Measurements from ENCODE around the gene SLC46A2.

DNA sequence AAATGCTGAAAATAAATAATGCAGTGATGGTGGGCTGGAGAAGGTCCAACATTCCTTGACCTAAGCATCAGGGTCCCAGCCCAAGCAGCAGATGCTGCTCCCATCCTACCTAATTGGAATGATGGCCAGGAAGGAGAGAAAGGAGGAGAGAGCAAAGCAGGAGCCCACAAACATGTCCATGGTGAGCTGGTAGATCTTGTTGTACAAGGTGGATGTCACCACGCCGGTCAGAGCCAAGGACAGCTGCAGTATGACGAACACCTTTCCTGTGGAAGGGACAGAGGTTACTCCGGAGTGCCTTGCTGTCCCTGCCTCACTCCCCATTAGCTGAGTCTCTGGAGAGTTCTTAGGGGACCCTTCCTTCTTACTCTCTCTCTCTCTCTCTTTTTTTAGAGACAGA is 4.3 kb downstream of the SLC46A2 start:
- TF ChIP-seq, protein P1, sequence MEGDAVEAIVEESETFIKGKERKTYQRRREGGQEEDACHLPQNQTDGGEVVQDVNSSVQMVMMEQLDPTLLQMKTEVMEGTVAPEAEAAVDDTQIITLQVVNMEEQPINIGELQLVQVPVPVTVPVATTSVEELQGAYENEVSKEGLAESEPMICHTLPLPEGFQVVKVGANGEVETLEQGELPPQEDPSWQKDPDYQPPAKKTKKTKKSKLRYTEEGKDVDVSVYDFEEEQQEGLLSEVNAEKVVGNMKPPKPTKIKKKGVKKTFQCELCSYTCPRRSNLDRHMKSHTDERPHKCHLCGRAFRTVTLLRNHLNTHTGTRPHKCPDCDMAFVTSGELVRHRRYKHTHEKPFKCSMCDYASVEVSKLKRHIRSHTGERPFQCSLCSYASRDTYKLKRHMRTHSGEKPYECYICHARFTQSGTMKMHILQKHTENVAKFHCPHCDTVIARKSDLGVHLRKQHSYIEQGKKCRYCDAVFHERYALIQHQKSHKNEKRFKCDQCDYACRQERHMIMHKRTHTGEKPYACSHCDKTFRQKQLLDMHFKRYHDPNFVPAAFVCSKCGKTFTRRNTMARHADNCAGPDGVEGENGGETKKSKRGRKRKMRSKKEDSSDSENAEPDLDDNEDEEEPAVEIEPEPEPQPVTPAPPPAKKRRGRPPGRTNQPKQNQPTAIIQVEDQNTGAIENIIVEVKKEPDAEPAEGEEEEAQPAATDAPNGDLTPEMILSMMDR (conservative IDR thresholded peaks at IDR 0.05; ENCODE audit: low read depth in 2 of 2) = no peak
- TF ChIP-seq EZH2 (IDR thresholded peaks at IDR 0.05; ENCODE audit: low read depth, unreplicated experiment) = no peak
- TF ChIP-seq POLR2AphosphoS5 (IDR thresholded peaks at IDR 0.05; ENCODE audit: low read depth) = no peak
